SK-N-MC (cell line): ENCODE data around the gene TMOD1.

Experiments
- EZH2 ChIP-seq: fragments of 200-600 bp; sonication (generic); IDR thresholded peaks from one replicate; pipeline ENCODE4 v1.6.1; 2017; ENCODE audit warnings: antibody characterized with exemption
- FOXP2 ChIP-seq: optimal IDR thresholded peaks from 2 replicates; pipeline ENCODE3; 2011; ENCODE audit warnings: mild to moderate bottlenecking, moderate library complexity; ENCODE audit not compliant: insufficient read depth; ENCODE audit errors: extremely low read length, control extremely low read depth
- POLR2AphosphoS5 ChIP-seq: IDR thresholded peaks from 2 replicates; pipeline ENCODE4 v1.6.1; 2012; ENCODE audit warnings: mild to moderate bottlenecking, low read depth, low read length, borderline replicate concordance

- no peak for TF ChIP-seq POLR2AphosphoS5
- no peak for TF ChIP-seq EZH2
- TF ChIP-seq FOXP2: no peak
Measured at GRCh38 chr9:97645720-97646119, 144.3 kb downstream of the TMOD1 start.
